GM21786 (cell line): ENCODE measurements around the gene MNAT1.
"Not testable (repeated sequence)": the region's sequence is repeated elsewhere in the genome, so short reads cannot be mapped to it uniquely, and the experiment has no call there.

Experiments used
- ATAC-seq: cut with Tn5 transposase; IDR thresholded peaks from one replicate; pipeline ENCODE4 v1.9.1; 2021; ENCODE audit not compliant: unreplicated experiment

Gene MNAT1

GRCh38 chr14:60736494-60736893, 1.9 kb downstream of the MNAT1 start:
- no peak for ATAC-seq

- ATAC-seq, result no peak
Observed at GRCh38 chr14:60738843-60739508, 4.4 kb downstream of the MNAT1 start.

- no peak for ATAC-seq
Observed at GRCh38 chr14:60744566-60744965, 10.0 kb downstream of the MNAT1 start.

DNA sequence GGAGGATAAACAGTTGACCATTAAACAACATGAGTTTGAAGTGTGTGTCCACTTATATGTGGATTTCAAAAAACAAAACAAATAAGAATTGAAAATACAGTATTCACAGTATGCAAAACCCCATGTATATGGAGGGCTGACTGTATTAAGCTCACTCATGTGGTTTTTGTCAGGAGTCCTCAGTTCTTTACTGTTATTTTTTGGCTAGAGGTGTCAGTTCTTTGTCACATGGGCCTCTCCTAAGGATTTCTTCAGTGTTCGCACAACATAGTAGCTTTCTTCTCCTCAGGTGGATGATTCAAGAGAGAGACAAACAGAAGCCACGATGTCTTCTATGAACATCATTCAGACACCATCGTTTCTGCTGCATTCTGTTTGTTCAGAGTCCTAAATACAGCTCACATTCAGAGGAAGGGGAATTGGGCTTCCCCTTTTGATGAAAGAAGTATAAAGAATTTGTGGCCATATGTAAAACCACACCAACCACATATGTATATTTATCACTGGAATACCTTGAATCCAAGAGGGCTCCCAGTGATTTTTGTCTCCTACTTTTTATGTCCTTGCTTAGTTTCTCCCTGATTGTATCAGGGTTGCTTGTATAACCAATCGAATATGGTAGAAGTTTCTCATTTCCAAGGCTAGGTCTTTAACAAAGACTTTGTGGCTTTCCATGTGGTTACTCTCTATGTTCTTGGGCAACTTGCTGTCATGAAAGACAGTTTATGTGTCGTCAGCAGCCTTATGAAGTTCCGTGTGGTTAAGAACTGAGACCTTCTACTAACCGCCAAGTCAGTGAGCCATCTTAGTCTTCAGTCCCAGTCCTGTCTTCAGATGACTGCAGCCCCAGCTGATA, 18.9 kb downstream of the MNAT1 start:
- peak; percentile 97 for ATAC-seq

DNA sequence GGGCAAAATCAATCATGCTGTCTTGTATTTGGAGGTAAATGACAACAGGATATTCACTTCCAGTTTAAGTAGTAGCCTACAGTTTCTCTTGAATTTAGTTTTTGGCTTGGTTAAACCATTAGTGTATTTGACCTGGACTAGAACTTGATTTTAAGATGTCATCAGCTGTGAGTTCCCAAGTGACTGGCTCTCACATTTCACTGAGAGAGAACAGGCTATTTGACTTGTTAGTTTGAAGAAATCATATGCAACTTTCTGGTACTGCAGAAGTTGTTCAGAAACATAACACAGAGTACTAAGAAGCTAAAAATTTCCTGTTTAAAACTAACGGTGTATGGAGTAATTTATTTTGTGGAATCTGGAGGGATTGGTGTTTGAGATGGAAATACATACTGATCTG, 22.3 kb downstream of the MNAT1 start:
- no peak for ATAC-seq

GRCh38 chr14:60757567-60758002, 23.0 kb downstream of the MNAT1 start:
- ATAC-seq, result no peak

DNA sequence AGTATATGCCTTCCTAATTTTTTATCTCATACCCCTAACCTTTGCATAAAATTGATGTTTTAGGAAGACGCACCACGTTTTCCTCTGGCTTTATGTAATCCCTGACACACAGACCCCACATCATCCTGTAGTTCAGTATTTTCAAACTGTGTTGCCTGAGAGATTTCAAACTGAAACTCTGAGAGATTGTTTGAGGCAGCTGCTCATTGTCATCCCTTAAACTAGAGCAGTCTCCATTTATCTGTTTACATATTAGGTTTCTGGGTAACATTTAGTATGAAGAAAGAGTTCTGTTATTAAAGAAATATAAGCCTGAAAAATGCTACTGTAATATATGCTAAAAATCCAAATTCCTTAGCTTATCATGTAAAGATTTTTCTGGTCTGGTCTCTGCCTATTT, 24.3 kb downstream of the MNAT1 start:
- no peak for ATAC-seq

- ATAC-seq, result no peak
Observed at GRCh38 chr14:60760209-60760608, 25.6 kb downstream of the MNAT1 start.

DNA sequence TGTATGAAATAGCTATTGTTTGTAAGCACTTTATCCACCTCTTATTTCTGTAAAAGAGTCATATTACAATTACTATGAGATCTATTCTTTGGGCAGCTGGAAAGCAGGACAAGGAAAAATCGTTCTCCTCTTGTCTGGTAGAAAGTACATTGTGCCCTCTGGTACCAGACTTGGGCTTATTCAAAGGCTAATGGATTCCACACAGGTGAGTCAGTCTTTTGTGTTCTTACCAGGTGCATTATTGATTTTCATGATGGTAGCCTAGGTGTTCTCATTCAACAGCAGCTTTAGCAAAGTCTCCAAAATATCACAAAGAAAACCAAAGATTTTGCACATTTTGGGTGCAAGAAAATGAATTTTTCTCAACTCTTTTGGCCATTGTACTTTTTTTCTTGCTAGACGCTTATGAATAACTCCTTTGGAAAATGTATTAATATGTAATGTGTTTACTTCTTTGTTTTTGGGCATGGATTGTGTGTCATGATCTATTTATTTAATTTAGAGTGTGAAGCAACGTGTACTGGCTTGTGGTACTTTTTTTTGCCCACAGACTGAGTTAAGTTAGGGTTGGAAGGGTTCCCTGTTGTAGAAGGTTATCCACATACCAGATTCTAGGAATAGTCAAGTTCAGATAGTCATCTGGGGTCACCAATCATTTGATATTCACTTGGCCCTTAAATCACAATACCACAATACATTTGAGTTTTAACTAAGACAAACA, 26.2 kb downstream of the MNAT1 start:
- no peak for ATAC-seq

DNA sequence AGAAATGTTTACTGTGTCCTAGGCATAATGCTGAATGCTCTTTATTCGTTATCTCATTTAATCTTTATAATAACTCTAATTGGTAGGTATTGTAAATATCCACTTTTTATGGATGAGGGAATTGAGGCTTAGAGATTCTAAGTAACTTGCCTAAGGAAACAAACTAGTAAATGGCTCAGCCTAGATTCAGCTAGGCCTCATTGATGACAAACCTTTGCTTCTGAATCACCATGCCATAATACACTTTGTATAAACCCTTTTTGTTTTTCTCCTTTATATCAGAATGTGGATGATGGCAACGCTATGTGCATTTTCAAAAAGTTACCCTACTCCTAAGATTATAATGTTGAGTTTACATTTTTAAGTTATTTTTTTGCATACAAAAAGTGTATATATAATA, 34.0 kb downstream of the MNAT1 start:
- ATAC-seq, result no peak

DNA sequence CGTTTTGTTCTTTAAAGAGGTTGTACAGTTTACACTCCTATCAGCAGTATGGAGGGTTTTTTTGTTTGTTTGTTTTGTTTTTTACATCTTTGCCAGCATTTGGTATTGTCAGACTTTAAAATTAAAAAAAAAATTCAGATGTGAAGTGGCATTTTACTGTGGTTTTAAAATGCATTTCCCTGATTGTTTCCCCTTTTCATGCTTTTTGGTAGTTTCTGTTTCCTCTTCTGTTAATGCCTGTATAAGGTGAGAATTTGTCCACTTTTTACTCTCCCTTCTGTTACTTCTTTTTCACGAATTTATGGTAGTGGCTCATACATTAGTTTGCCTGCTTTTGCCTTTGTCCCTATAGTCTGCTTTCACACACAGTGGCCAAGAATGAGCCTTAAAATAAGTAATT, 36.6 kb downstream of the MNAT1 start:
- no peak for ATAC-seq

GRCh38 chr14:60773558-60773957, 39.0 kb downstream of the MNAT1 start:
- no peak for ATAC-seq

DNA sequence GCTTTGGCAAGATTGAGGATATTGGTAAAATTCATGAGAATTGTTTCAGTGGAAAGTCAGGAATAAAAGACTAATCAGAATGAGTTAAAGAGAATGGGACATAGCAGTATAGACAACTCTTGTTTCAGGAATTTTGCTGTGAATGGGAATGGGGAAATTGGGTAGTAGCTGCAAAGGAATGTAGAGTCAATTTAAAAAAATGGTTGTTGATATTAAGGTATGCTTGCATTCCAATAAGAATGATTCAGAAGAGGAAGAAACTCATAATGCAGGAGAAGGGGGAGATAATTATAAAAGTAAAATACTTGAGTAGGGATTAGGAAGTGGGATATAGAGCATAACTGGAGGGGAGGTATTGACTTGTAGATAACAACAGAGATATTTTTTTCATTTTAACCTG, 40.7 kb downstream of the MNAT1 start:
- no peak for ATAC-seq

DNA sequence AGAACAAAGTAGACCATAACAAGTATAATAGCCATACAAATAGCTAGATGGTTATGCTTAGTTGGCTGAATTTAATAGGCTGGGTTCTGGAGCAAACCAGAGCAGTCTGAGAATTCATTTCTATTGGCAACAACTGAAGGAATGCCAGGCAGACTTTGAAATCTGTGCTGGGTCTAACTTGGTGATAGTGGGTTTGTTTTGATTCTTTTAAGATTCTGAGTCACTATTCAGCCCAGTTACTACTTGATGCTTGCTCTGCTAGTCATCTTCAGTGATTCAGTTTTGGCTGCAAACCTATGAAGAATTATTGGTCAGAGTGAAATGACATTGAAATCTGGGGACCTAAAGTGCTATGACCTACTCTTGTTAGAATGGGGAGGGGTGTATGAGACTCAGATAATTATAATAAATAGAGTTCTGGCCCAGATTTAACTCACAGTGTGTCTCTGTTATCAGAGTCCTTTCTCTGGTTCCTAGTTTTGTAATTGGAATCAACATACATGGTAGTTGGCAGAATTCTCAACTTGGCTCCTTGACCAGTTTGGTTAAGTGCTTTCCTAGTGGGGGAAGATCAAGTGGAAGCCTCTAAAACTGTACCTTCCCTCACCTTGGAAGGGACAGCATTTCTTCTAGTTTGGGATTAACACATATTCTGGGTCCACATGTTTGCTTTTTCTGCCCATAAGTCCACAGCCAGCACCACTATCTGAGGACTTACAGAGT, 43.5 kb downstream of the MNAT1 start:
- no peak for ATAC-seq

DNA sequence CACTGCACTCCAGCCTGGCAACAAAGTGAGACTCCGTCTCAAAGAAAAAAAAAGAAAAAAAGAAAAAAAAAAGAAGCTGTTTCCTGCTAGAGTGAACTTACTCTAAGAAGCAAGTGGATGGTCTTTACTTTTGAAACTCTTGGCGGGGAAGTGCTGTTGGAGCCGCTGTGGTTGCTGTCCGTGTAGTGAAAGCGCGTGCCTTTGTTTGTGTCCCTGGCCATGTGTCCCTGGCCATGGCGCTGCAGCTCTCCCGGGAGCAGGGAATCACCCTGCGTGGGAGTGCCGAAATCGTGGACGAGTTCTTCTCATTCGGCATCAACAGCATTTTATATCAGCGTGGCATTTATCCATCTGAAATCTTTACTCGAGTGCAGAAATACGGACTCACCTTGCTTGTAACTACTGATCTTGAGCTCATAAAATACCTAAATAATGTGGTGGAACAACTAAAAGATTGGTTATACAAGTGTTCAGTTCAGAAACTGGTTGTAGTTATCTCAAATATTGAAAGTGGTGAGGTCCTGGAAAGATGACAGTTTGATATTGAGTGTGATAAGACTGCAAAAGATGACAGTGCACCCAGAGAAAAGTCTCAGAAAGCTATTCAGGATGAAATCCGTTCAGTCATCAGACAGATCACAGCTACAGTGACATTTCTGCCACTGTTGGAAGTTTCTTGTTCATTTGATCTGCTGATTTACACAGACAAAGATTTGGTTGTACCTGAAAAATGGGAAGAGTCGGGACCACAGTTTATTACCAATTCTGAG, 45.4 kb downstream of the MNAT1 start:
- not testable (repeated sequence) for ATAC-seq

DNA sequence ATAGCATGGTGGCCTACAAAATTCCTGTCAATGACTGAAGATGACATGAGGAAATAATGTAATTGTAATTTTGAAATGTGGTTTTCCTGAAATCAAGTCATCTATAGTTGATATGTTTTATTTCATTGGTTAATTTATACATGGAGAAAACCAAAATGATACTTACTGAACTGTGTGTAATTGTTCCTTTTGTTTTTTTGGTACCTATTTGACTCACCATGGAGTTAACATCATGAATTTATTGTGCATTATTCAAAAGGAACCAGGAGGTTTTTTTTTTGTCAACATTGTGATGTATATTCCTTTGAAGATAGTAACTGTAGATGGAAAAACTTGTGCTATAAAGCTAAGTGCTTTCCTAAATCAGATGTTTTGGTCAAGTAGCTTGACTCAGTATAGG, 46.0 kb downstream of the MNAT1 start:
- not testable (repeated sequence) for ATAC-seq

GRCh38 chr14:60786905-60787304, 52.3 kb downstream of the MNAT1 start:
- no peak for ATAC-seq

GRCh38 chr14:60789656-60790055, 55.1 kb downstream of the MNAT1 start:
- ATAC-seq, result no peak

GRCh38 chr14:60790850-60791249, 56.3 kb downstream of the MNAT1 start:
- ATAC-seq, result no peak

GRCh38 chr14:60796434-60796833, 61.9 kb downstream of the MNAT1 start:
- ATAC-seq, result no peak
